Esophagus muscularis mucosa (tissue), 3 donors: Measurements from ENCODE around the gene COL8A2.

ENCODE experiments used
- CTCF ChIP-seq, 3 experiments: fragments of 200-600 bp in 2 of 3; fragments of 450-650 bp in 1 of 3; sonication (generic) in 2 of 3; IDR thresholded peaks; one replicate each; pipeline ENCODE4 v1.5.1; 2017 to 2019; ENCODE audit warnings: antibody characterized with exemption in 3 of 3, mild to moderate bottlenecking in 2 of 3, moderate library complexity in 1 of 3
- POLR2A ChIP-seq: fragments of 450-650 bp; IDR thresholded peaks from one replicate; pipeline ENCODE4 v1.6.1; 2017; ENCODE audit warnings: antibody characterized with exemption, moderate library complexity, mild to moderate bottlenecking, low read depth

- TF ChIP-seq POLR2A (no peak), CTCF (IDR thresholded peaks at IDR 0.05) (no peak)
These were observed 48.0 kb upstream of the COL8A2 start for GRCh38 chr1:36172983-36173382.
